Measurements from ENCODE around the gene GLI2.

GLI2 gene

DNA sequence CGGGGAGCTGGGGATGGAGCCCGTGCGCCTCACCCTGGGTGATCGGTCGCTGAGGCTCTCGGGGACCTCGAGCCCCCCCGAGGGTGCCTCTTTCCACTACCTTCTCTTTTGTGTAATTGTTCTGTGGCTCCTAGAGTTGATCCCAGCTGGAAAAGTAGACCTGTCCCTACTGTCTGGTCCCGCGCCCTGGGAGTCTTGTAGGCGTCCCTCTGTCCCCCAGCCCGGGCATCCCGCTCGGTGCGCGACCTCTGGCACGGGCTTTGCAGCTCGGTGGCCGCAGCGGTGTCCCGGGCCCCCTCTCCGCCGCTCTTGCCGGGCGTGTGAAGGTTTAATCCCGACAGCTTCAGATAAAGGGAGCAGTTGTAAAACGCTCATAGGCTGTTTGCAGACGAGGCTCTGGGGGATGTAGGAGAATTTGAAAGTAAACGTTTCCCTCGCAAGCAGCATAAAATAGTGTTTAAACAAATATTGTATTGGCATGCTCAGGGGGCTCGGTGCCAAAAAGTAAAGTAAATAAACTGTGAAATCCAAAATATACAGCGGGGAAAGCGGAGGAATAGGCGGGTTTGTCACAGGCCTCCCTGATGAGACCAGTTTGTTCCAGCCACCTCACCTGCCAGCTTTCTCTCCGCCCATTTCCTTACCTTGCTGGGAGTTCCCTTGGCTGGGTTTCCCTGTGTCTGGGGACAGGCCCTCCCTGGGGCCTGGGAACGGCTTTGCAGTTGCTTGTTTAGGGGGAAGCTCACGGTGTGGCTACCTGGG, 1.9 kb downstream of the GLI2 start (continued):
- TF ChIP-seq, protein P1, sequence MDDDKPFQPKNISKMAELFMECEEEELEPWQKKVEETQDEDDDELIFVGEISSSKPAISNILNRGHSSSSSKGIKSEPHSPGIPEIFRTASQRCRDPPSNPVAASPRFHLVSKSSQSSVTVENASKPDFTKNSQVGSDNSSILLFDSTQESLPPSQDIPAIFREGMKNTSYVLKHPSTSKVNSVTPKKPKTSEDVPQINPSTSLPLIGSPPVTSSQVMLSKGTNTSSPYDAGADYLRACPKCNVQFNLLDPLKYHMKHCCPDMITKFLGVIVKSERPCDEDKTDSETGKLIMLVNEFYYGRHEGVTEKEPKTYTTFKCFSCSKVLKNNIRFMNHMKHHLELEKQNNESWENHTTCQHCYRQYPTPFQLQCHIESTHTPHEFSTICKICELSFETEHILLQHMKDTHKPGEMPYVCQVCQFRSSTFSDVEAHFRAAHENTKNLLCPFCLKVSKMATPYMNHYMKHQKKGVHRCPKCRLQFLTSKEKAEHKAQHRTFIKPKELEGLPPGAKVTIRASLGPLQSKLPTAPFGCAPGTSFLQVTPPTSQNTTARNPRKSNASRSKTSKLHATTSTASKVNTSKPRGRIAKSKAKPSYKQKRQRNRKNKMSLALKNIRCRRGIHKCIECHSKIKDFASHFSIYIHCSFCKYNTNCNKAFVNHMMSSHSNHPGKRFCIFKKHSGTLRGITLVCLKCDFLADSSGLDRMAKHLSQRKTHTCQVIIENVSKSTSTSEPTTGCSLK (tag by site-specific recombination; IDR thresholded peaks at IDR 0.05), result no peak
- no peak for TF ChIP-seq ZNF521 (tag by site-specific recombination; IDR thresholded peaks at IDR 0.05)
- no peak for TF ChIP-seq ZNF530 (tag by site-specific recombination; IDR thresholded peaks at IDR 0.05; ENCODE audit: low read depth)
- 0 out of 2 replicates have a peak, but pooled peaks have one; percentile 12 for TF ChIP-seq ZEB2 (tag by site-specific recombination; IDR thresholded peaks at IDR 0.05)
- no peak for TF ChIP-seq BCL11B (tag by site-specific recombination; IDR thresholded peaks at IDR 0.05; ENCODE audit: low read depth)
- no peak for TF ChIP-seq SP2 (tag by site-specific recombination; IDR thresholded peaks at IDR 0.05)
- TF ChIP-seq, protein P2, sequence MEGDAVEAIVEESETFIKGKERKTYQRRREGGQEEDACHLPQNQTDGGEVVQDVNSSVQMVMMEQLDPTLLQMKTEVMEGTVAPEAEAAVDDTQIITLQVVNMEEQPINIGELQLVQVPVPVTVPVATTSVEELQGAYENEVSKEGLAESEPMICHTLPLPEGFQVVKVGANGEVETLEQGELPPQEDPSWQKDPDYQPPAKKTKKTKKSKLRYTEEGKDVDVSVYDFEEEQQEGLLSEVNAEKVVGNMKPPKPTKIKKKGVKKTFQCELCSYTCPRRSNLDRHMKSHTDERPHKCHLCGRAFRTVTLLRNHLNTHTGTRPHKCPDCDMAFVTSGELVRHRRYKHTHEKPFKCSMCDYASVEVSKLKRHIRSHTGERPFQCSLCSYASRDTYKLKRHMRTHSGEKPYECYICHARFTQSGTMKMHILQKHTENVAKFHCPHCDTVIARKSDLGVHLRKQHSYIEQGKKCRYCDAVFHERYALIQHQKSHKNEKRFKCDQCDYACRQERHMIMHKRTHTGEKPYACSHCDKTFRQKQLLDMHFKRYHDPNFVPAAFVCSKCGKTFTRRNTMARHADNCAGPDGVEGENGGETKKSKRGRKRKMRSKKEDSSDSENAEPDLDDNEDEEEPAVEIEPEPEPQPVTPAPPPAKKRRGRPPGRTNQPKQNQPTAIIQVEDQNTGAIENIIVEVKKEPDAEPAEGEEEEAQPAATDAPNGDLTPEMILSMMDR (tag by site-specific recombination; IDR thresholded peaks at IDR 0.05), result 0 out of 2 replicates have a peak, but pooled peaks have one; percentile 48
- TF ChIP-seq ZNF660 (tag by site-specific recombination; IDR thresholded peaks at IDR 0.05), result no peak
- no peak for TF ChIP-seq HOXA7 (CRISPR knock-in tag; IDR thresholded peaks at IDR 0.05; ENCODE audit: borderline replicate concordance)
- TF ChIP-seq ZNF248 (tag by site-specific recombination; IDR thresholded peaks at IDR 0.05), result no peak
- TF ChIP-seq, protein P3, sequence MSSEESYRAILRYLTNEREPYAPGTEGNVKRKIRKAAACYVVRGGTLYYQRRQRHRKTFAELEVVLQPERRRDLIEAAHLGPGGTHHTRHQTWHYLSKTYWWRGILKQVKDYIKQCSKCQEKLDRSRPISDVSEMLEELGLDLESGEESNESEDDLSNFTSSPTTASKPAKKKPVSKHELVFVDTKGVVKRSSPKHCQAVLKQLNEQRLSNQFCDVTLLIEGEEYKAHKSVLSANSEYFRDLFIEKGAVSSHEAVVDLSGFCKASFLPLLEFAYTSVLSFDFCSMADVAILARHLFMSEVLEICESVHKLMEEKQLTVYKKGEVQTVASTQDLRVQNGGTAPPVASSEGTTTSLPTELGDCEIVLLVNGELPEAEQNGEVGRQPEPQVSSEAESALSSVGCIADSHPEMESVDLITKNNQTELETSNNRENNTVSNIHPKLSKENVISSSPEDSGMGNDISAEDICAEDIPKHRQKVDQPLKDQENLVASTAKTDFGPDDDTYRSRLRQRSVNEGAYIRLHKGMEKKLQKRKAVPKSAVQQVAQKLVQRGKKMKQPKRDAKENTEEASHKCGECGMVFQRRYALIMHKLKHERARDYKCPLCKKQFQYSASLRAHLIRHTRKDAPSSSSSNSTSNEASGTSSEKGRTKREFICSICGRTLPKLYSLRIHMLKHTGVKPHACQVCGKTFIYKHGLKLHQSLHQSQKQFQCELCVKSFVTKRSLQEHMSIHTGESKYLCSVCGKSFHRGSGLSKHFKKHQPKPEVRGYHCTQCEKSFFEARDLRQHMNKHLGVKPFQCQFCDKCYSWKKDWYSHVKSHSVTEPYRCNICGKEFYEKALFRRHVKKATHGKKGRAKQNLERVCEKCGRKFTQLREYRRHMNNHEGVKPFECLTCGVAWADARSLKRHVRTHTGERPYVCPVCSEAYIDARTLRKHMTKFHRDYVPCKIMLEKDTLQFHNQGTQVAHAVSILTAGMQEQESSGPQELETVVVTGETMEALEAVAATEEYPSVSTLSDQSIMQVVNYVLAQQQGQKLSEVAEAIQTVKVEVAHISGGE (tag by site-specific recombination; conservative IDR thresholded peaks at IDR 0.05; ENCODE audit: low read depth), result no peak
- TF ChIP-seq YY1 (tag by site-specific recombination; IDR thresholded peaks at IDR 0.05), result no peak
- no peak for TF ChIP-seq ZNF211 (tag by site-specific recombination; IDR thresholded peaks at IDR 0.05; ENCODE audit: low read depth)
- TF ChIP-seq MZF1 (tag by site-specific recombination; IDR thresholded peaks at IDR 0.05; ENCODE audit: borderline replicate concordance), result no peak
- TF ChIP-seq, protein P4, sequence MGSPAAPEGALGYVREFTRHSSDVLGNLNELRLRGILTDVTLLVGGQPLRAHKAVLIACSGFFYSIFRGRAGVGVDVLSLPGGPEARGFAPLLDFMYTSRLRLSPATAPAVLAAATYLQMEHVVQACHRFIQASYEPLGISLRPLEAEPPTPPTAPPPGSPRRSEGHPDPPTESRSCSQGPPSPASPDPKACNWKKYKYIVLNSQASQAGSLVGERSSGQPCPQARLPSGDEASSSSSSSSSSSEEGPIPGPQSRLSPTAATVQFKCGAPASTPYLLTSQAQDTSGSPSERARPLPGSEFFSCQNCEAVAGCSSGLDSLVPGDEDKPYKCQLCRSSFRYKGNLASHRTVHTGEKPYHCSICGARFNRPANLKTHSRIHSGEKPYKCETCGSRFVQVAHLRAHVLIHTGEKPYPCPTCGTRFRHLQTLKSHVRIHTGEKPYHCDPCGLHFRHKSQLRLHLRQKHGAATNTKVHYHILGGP (tag by site-specific recombination; IDR thresholded peaks at IDR 0.05), result no peak
- no peak for TF ChIP-seq ZNF174 (tag by site-specific recombination; IDR thresholded peaks at IDR 0.05)
- TF ChIP-seq FEZF1 (tag by site-specific recombination; IDR thresholded peaks at IDR 0.05), result 0 out of 2 replicates have a peak, but pooled peaks have one; percentile 12
- TF ChIP-seq ZNF585B (tag by site-specific recombination; IDR thresholded peaks at IDR 0.05), result no peak
- TF ChIP-seq IKZF3 (tag by site-specific recombination; IDR thresholded peaks at IDR 0.05), result peak; percentile 28; the same call in 1 of the 2 replicates
- TF ChIP-seq ZNF184 (tag by site-specific recombination; IDR thresholded peaks at IDR 0.05), result no peak
- no peak for TF ChIP-seq TRIM28 (IDR thresholded peaks at IDR 0.05; ENCODE audit: borderline replicate concordance, low read length)
- TF ChIP-seq, protein P5, sequence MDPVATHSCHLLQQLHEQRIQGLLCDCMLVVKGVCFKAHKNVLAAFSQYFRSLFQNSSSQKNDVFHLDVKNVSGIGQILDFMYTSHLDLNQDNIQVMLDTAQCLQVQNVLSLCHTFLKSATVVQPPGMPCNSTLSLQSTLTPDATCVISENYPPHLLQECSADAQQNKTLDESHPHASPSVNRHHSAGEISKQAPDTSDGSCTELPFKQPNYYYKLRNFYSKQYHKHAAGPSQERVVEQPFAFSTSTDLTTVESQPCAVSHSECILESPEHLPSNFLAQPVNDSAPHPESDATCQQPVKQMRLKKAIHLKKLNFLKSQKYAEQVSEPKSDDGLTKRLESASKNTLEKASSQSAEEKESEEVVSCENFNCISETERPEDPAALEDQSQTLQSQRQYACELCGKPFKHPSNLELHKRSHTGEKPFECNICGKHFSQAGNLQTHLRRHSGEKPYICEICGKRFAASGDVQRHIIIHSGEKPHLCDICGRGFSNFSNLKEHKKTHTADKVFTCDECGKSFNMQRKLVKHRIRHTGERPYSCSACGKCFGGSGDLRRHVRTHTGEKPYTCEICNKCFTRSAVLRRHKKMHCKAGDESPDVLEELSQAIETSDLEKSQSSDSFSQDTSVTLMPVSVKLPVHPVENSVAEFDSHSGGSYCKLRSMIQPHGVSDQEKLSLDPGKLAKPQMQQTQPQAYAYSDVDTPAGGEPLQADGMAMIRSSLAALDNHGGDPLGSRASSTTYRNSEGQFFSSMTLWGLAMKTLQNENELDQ (tag by site-specific recombination; IDR thresholded peaks at IDR 0.05; ENCODE audit: low read depth), result no peak
- TF ChIP-seq, protein P6, sequence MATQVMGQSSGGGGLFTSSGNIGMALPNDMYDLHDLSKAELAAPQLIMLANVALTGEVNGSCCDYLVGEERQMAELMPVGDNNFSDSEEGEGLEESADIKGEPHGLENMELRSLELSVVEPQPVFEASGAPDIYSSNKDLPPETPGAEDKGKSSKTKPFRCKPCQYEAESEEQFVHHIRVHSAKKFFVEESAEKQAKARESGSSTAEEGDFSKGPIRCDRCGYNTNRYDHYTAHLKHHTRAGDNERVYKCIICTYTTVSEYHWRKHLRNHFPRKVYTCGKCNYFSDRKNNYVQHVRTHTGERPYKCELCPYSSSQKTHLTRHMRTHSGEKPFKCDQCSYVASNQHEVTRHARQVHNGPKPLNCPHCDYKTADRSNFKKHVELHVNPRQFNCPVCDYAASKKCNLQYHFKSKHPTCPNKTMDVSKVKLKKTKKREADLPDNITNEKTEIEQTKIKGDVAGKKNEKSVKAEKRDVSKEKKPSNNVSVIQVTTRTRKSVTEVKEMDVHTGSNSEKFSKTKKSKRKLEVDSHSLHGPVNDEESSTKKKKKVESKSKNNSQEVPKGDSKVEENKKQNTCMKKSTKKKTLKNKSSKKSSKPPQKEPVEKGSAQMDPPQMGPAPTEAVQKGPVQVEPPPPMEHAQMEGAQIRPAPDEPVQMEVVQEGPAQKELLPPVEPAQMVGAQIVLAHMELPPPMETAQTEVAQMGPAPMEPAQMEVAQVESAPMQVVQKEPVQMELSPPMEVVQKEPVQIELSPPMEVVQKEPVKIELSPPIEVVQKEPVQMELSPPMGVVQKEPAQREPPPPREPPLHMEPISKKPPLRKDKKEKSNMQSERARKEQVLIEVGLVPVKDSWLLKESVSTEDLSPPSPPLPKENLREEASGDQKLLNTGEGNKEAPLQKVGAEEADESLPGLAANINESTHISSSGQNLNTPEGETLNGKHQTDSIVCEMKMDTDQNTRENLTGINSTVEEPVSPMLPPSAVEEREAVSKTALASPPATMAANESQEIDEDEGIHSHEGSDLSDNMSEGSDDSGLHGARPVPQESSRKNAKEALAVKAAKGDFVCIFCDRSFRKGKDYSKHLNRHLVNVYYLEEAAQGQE (tag by site-specific recombination; IDR thresholded peaks at IDR 0.05), result 0 out of 2 replicates have a peak, but pooled peaks have one; percentile 13
- peak; percentile 12; the same call in 1 of the 2 replicates for TF ChIP-seq PRDM1 (tag by site-specific recombination; IDR thresholded peaks at IDR 0.05)
- peak; percentile 16; the same call in 1 of the 2 replicates for TF ChIP-seq ZNF610 (tag by site-specific recombination; IDR thresholded peaks at IDR 0.05; ENCODE audit: borderline replicate concordance)
